Measurements from ENCODE around the gene NAPSA.

The NAPSA gene

GRCh38 chr19:50352242-50352641, 13.2 kb downstream of the NAPSA start:
- TF ChIP-seq TEAD4 (IDR thresholded peaks at IDR 0.05): no peak

DNA sequence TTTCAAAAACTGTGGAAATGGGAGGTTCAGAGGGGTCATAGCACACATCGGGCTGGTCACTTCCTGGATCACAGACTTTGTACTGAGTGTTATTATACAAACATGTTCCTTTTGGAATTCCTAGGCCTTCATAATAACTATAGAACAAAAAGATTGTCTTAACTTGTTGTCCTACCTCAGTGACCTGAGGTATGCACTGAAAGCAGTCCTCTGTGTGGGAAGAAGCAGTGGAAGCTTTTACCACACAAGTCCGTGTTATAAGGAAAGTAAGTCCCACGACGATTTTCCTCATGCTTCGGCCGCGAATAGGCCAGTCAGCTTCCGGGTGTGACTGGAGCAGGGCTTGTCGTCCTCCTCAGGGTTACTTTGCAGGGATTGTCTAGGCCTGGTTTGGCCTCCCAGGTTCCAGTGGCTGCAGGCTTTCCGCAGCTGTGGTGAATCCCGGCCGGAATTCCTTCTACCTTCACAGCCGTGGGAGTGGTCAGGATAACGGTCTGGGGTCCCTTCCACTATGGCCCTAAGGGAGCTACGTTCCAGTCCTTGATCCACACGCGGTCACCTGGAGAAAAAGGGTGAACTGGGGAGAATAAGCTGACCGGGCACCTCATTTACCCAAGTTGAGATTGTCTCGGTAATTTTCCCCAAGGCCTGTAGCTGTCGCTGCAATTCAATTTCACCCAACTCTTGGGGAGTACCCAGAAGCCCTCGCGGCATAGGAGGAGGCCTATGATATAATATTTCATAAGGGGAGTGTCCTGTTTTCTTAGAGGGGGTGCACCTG, 16.0 kb downstream of the NAPSA start:
- TF ChIP-seq CEBPB (IDR thresholded peaks at IDR 0.05) (no peak), EGR1 (IDR thresholded peaks at IDR 0.05) (no peak), CREB1 (IDR thresholded peaks at IDR 0.05; ENCODE audit: low read depth) (no peak), FOXM1 (IDR thresholded peaks at IDR 0.05; ENCODE audit: borderline replicate concordance, low read depth) (no peak), MAX (IDR thresholded peaks at IDR 0.05) (no peak), EP300 (IDR thresholded peaks at IDR 0.05; ENCODE audit: borderline replicate concordance) (no peak), TCF12 (IDR thresholded peaks at IDR 0.05; ENCODE audit: low read depth) (no peak), RAD21 (IDR thresholded peaks at IDR 0.05; ENCODE audit: low read depth) (no peak), TEAD4 (IDR thresholded peaks at IDR 0.05) (no peak), TAF1 (IDR thresholded peaks at IDR 0.05; ENCODE audit: low read depth) (no peak), NFIC (IDR thresholded peaks at IDR 0.05) (no peak), ZBTB7A (IDR thresholded peaks at IDR 0.05; ENCODE audit: low read depth) (no peak)
- TF ChIP-seq, protein P1, sequence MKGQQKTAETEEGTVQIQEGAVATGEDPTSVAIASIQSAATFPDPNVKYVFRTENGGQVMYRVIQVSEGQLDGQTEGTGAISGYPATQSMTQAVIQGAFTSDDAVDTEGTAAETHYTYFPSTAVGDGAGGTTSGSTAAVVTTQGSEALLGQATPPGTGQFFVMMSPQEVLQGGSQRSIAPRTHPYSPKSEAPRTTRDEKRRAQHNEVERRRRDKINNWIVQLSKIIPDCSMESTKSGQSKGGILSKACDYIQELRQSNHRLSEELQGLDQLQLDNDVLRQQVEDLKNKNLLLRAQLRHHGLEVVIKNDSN (IDR thresholded peaks at IDR 0.05): no peak
- TF ChIP-seq, protein P2, sequence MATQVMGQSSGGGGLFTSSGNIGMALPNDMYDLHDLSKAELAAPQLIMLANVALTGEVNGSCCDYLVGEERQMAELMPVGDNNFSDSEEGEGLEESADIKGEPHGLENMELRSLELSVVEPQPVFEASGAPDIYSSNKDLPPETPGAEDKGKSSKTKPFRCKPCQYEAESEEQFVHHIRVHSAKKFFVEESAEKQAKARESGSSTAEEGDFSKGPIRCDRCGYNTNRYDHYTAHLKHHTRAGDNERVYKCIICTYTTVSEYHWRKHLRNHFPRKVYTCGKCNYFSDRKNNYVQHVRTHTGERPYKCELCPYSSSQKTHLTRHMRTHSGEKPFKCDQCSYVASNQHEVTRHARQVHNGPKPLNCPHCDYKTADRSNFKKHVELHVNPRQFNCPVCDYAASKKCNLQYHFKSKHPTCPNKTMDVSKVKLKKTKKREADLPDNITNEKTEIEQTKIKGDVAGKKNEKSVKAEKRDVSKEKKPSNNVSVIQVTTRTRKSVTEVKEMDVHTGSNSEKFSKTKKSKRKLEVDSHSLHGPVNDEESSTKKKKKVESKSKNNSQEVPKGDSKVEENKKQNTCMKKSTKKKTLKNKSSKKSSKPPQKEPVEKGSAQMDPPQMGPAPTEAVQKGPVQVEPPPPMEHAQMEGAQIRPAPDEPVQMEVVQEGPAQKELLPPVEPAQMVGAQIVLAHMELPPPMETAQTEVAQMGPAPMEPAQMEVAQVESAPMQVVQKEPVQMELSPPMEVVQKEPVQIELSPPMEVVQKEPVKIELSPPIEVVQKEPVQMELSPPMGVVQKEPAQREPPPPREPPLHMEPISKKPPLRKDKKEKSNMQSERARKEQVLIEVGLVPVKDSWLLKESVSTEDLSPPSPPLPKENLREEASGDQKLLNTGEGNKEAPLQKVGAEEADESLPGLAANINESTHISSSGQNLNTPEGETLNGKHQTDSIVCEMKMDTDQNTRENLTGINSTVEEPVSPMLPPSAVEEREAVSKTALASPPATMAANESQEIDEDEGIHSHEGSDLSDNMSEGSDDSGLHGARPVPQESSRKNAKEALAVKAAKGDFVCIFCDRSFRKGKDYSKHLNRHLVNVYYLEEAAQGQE (IDR thresholded peaks at IDR 0.05; ENCODE audit: low read depth): no peak

DNA sequence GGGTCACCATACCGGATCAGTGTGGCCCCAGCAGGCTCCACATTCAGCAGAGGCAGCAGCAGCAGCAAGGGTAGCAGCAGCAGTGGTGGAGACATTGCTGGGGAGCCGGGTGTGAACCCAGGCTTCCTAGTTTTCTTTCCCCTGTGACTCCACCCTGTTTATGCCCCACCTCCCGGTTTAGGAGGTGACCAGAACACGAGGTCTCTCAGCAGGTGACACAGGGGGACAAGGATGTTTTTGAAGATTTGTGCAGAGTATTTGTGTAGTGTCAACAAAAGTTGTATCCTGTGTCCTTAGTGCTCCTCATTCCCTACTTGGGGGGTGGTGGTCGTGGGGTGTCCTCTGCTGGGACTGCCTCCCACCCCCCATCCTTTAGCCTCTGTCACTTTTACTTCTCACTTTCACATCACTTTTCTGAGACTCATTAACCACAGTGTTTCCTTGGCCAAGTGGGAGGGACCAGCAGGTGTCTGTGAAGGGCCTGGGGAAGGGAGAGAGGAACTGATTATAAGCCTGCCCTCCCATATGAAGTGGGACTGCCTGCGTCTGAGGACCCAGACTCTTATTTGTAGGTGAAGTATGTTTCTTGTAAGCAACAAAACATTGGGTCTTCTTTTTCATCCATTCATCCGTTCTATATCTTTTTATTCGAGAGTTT, 20.6 kb downstream of the NAPSA start:
- no peak for TF ChIP-seq NFIC (IDR thresholded peaks at IDR 0.05)
- no peak for TF ChIP-seq CEBPB (IDR thresholded peaks at IDR 0.05)
- TF ChIP-seq MAX (IDR thresholded peaks at IDR 0.05): no peak
- TF ChIP-seq, protein P1 (IDR thresholded peaks at IDR 0.05): no peak
- no peak for TF ChIP-seq TCF12 (IDR thresholded peaks at IDR 0.05; ENCODE audit: low read depth)

GRCh38 chr19:50341091-50341564, 24.3 kb downstream of the NAPSA start:
- TF ChIP-seq NFIC (IDR thresholded peaks at IDR 0.05): no peak
- no peak for TF ChIP-seq ZBTB7A (IDR thresholded peaks at IDR 0.05; ENCODE audit: low read depth)
- TF ChIP-seq RAD21 (IDR thresholded peaks at IDR 0.05; ENCODE audit: low read depth): no peak
- TF ChIP-seq EGR1 (IDR thresholded peaks at IDR 0.05): no peak
- TF ChIP-seq CEBPB (IDR thresholded peaks at IDR 0.05): no peak
- no peak for TF ChIP-seq YY1 (IDR thresholded peaks at IDR 0.05; ENCODE audit: low read depth)
- no peak for TF ChIP-seq TCF12 (IDR thresholded peaks at IDR 0.05; ENCODE audit: low read depth)
- TF ChIP-seq, protein P2 (IDR thresholded peaks at IDR 0.05; ENCODE audit: low read depth): no peak
- no peak for TF ChIP-seq EP300 (IDR thresholded peaks at IDR 0.05; ENCODE audit: borderline replicate concordance)
- no peak for TF ChIP-seq MAX (IDR thresholded peaks at IDR 0.05)
- TF ChIP-seq CREB1 (IDR thresholded peaks at IDR 0.05; ENCODE audit: low read depth): no peak
- no peak for TF ChIP-seq FOXM1 (IDR thresholded peaks at IDR 0.05; ENCODE audit: borderline replicate concordance, low read depth)

DNA sequence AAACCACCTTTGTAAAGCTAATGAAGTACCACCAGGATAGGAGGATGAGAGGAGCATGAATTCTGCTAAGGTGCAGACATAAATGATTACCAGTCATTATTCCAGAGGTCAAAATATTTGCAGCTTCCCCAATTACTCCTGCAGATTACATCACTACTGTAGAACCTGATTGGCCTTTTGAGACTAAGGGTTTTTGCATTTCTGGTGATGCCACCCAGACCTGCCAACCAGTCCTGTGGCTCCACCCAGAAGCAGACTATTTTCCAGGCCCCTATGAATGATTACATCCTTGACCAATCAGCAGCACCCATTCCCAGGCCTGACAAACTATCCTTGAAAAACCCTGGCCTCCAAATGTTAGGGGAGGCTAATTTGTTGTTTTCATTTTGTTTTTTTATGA, 25.1 kb downstream of the NAPSA start:
- TF ChIP-seq YY1 (IDR thresholded peaks at IDR 0.05; ENCODE audit: low read depth) (no peak), CREB1 (IDR thresholded peaks at IDR 0.05; ENCODE audit: low read depth) (no peak), EP300 (IDR thresholded peaks at IDR 0.05; ENCODE audit: borderline replicate concordance) (no peak), RAD21 (IDR thresholded peaks at IDR 0.05; ENCODE audit: low read depth) (no peak), ZBTB7A (IDR thresholded peaks at IDR 0.05; ENCODE audit: low read depth) (no peak), EGR1 (IDR thresholded peaks at IDR 0.05) (no peak), TEAD4 (IDR thresholded peaks at IDR 0.05) (no peak), TCF12 (IDR thresholded peaks at IDR 0.05; ENCODE audit: low read depth) (no peak), MAX (IDR thresholded peaks at IDR 0.05) (no peak), NFIC (IDR thresholded peaks at IDR 0.05) (no peak), TAF1 (IDR thresholded peaks at IDR 0.05; ENCODE audit: low read depth) (no peak), FOXM1 (IDR thresholded peaks at IDR 0.05; ENCODE audit: borderline replicate concordance, low read depth) (no peak), CEBPB (IDR thresholded peaks at IDR 0.05) (no peak)
- TF ChIP-seq, protein P2 (IDR thresholded peaks at IDR 0.05; ENCODE audit: low read depth): no peak
- TF ChIP-seq, protein P1 (IDR thresholded peaks at IDR 0.05): no peak

Measured in Ishikawa (cell line).